SK-N-SH (cell line): Measurements from ENCODE around the gene LPP. TPM values are rescaled to one million over a fixed set of nuclear protein-coding genes. Genes with fewer than 3 reads are reported as not detected.

Experiments
- CTCF ChIA-PET: fragments of 300-600, 350-600 bp; formaldehyde crosslinking; extraction: SDS; loops from one replicate; lab custom pipeline; 2021; lab: Yijun Ruan, JAX
- POLR2A ChIA-PET: fragments of 350-600 bp; sonication (Branson Sonifier 250); formaldehyde crosslinking; extraction: SDS; loops from one replicate; lab custom pipeline; 2020; ENCODE audit warnings: antibody characterized with exemption, inconsistent platforms; lab: Yijun Ruan, JAX
- DNase-seq: peaks from one replicate; pipeline ENCODE4 v3.0.0; 2012
- H2AFZ ChIP-seq: fragments of 200-600 bp; sonication (generic); 2 replicates; pipeline ENCODE4 v1.8.1; 2016; ENCODE audit warnings: antibody characterized with exemption, mild to moderate bottlenecking, low read depth
- H3F3A ChIP-seq: fragments of 200-600 bp; sonication (generic); replicated peaks from 2 replicates; pipeline ENCODE3; 2016; ENCODE audit warnings: antibody characterized with exemption, mild to moderate bottlenecking; ENCODE audit not compliant: insufficient read depth
- H3K27ac ChIP-seq, 2 experiments: fragments of 200-500 bp in 1 of 2; fragments of 200-600 bp in 1 of 2; sonication (Bioruptor generic) in 1 of 2; sonication (generic), shearing (Covaris generic) in 1 of 2; 2 replicates each; pipeline versions ENCODE4 v1.5.1 to v1.6.1; 2014 to 2016; ENCODE audit warnings: low read depth in 2 of 2, inconsistent platforms in 1 of 2, low read length in 1 of 2, mild to moderate bottlenecking in 1 of 2, mixed read lengths in 1 of 2
- H3K27me3 ChIP-seq: fragments of 200-600 bp; sonication (generic), shearing (Covaris generic); 2 replicates; pipeline ENCODE4 v1.6.1; 2016; ENCODE audit warnings: mixed run types; ENCODE audit not compliant: insufficient read depth
- H3K36me3 ChIP-seq, 2 experiments: fragments of 200-500 bp in 1 of 2; fragments of 200-600 bp in 1 of 2; sonication (Bioruptor generic) in 1 of 2; sonication (generic) in 1 of 2; replicated peaks in 1 of 2; 2 replicates each; pipeline versions ENCODE3 to v1.5.1; 2014 to 2016; ENCODE audit warnings: low read length in 1 of 2, mild to moderate bottlenecking in 1 of 2; ENCODE audit not compliant: insufficient read depth in 2 of 2, control insufficient read depth in 1 of 2
- H3K4me1 ChIP-seq, 2 experiments: fragments of 200-500 bp in 1 of 2; fragments of 200-600 bp in 1 of 2; sonication (Bioruptor generic) in 1 of 2; sonication (generic), shearing (Covaris generic) in 1 of 2; 2 replicates each; pipeline versions ENCODE4 v1.5.1 to v1.6.1; 2014 to 2016; ENCODE audit warnings: low read depth in 1 of 2, low read length in 1 of 2, mixed run types in 1 of 2; ENCODE audit not compliant: insufficient read depth in 2 of 2, control insufficient read depth in 1 of 2
- H3K4me2 ChIP-seq: fragments of 200-600 bp; sonication (generic), shearing (Covaris generic); 2 replicates; pipeline ENCODE4 v1.6.1; 2017; ENCODE audit warnings: mixed run types
- H3K4me3 ChIP-seq, 2 experiments: fragments of 200-500 bp in 1 of 2; fragments of 200-600 bp in 1 of 2; sonication (Bioruptor generic) in 1 of 2; sonication (generic), shearing (Covaris generic) in 1 of 2; 2 replicates each; pipeline versions ENCODE4 v1.5.1 to v1.8.1; 2014 to 2016; ENCODE audit warnings: low read depth in 2 of 2, inconsistent platforms in 1 of 2, low read length in 1 of 2, mild to moderate bottlenecking in 1 of 2, mixed read lengths in 1 of 2, moderate library complexity in 1 of 2
- H3K79me2 ChIP-seq: fragments of 200-600 bp; sonication (generic); 2 replicates; pipeline ENCODE4 v1.8.1; 2017; ENCODE audit warnings: mild to moderate bottlenecking; ENCODE audit not compliant: insufficient read depth
- H3K9ac ChIP-seq: fragments of 200-600 bp; sonication (generic); 2 replicates; pipeline ENCODE4 v1.6.1; 2017; ENCODE audit warnings: mixed run types
- H3K9me2 ChIP-seq: fragments of 200-600 bp; sonication (generic); 2 replicates; pipeline ENCODE4 v1.6.1; 2017; ENCODE audit warnings: mixed run types
- H3K9me3 ChIP-seq: fragments of 200-600 bp; sonication (generic); 2 replicates; pipeline ENCODE4 v1.6.1; 2017; ENCODE audit warnings: mixed run types, mild to moderate bottlenecking, moderate library complexity
- H4K20me1 ChIP-seq: fragments of 200-600 bp; sonication (generic); 2 replicates; pipeline ENCODE4 v1.6.1; 2017; ENCODE audit warnings: mild to moderate bottlenecking, mixed run types; ENCODE audit not compliant: insufficient read depth
- EP300 ChIP-seq, 2 experiments: IDR thresholded peaks; 2 replicates each; pipeline versions ENCODE4 v1.4.0 to v1.6.1; 2012; ENCODE audit warnings: borderline replicate concordance in 1 of 2, low read depth in 1 of 2, low read length in 1 of 2
- FOXJ3 ChIP-seq: sonication (generic); formaldehyde crosslinking; IDR thresholded peaks from 2 replicates; pipeline ENCODE4 v1.5.1; 2020; ENCODE audit warnings: mild to moderate bottlenecking, missing genetic modification reagents
- FOXM1 ChIP-seq: IDR thresholded peaks from 2 replicates; pipeline ENCODE4 v1.4.0; 2012; ENCODE audit warnings: low read depth, mild to moderate bottlenecking
- JUND ChIP-seq: IDR thresholded peaks from 2 replicates; pipeline ENCODE4 v1.4.0; 2012
- MAX ChIP-seq: IDR thresholded peaks from 2 replicates; pipeline ENCODE4 v1.4.0; 2012; ENCODE audit warnings: low read depth
- MEF2A ChIP-seq: IDR thresholded peaks from 2 replicates; pipeline ENCODE4 v1.4.0; 2012; ENCODE audit warnings: low read depth, borderline replicate concordance
- NRF1 ChIP-seq: IDR thresholded peaks from 2 replicates; pipeline ENCODE4 v1.6.1; 2012; ENCODE audit warnings: low read depth, mild to moderate bottlenecking, low read length
- POLR2AphosphoS5 ChIP-seq: IDR thresholded peaks from 2 replicates; pipeline ENCODE4 v1.6.1; 2012; ENCODE audit warnings: low read depth, low read length
- RCOR1 ChIP-seq: fragments of 150-350 bp; IDR thresholded peaks from 2 replicates; pipeline ENCODE4 v1.6.1; 2017; ENCODE audit warnings: antibody characterized with exemption, low read length
- RXRA ChIP-seq: IDR thresholded peaks from 2 replicates; pipeline ENCODE4 v1.4.0; 2012; ENCODE audit warnings: low read depth, mild to moderate bottlenecking, borderline replicate concordance
- SMC3 ChIP-seq: IDR thresholded peaks from 2 replicates; pipeline ENCODE4 v1.6.1; 2012; ENCODE audit warnings: low read depth, low read length, improper control_type of control experiment
- TAF1 ChIP-seq: IDR thresholded peaks from 2 replicates; pipeline ENCODE4 v1.6.1; 2012; ENCODE audit warnings: low read depth, mild to moderate bottlenecking, low read length, moderate library complexity, borderline replicate concordance
- TEAD4 ChIP-seq: IDR thresholded peaks from 2 replicates; pipeline ENCODE4 v1.4.0; 2012; ENCODE audit warnings: mild to moderate bottlenecking, borderline replicate concordance; ENCODE audit not compliant: insufficient read depth
- USF2 ChIP-seq: fragments of 150-350 bp; IDR thresholded peaks from 2 replicates; pipeline ENCODE4 v1.6.1; 2017; ENCODE audit warnings: antibody characterized with exemption, low read length, low read depth, borderline replicate concordance
- YY1 ChIP-seq: IDR thresholded peaks from 2 replicates; pipeline ENCODE4 v1.4.0; 2012; ENCODE audit warnings: low read depth, mild to moderate bottlenecking
- WGBS: methylation state at CpG from one replicate; pipeline ENCODE4 v1.1.6; 2017; ENCODE audit warnings: low lambda C conversion rate; 5-methylcytosine and 5-hydroxymethylcytosine counted together
- polyA plus RNA-seq, 3 experiments: library from polyadenylated mRNA; depleted of rRNA; stranded (reverse); fragments of >200 nt; gene quantifications; 2 replicates each; pipeline ENCODE4 v1.2.3, GENCODE V29; 2012

LPP gene
- polyA plus RNA-seq, 1 of the 3 experiments (the other 2 are of a cell fraction): 6.6 TPM

GRCh38 chr3:188146219-188146618, 7.7 kb upstream of the LPP start:
- no peaks in the 10 kb centered on the region for H3K36me3 ChIP-seq
- no peak for DNase-seq
- no peaks in the 10 kb centered on the region for H3F3A ChIP-seq
- H3K9me2 ChIP-seq: no peaks in the 10 kb centered on the region
- CTCF ChIA-PET: no interaction called here
- POLR2A ChIA-PET: no interaction called here
- H4K20me1 ChIP-seq: no peaks in the 10 kb centered on the region
- no peak for TF ChIP-seq EP300 (IDR thresholded peaks at IDR 0.05; ENCODE audit: borderline replicate concordance in 1 of 2, low read depth in 1 of 2, low read length in 1 of 2)
- no peak for TF ChIP-seq RXRA
- no peak for TF ChIP-seq RCOR1
- TF ChIP-seq SMC3: no peak
- no peak for TF ChIP-seq MEF2A
- 28% methylated on average over 2 of the region's 2 CpGs for WGBS
- no peak overlapping the region for H3K27ac ChIP-seq
- H3K4me1 ChIP-seq: no peaks in the 10 kb centered on the region
- no peaks in the 10 kb centered on the region for H3K79me2 ChIP-seq
- no peak overlapping the region for H3K4me3 ChIP-seq
- H2AFZ ChIP-seq: no peak overlapping the region
- no peaks in the 10 kb centered on the region for H3K27me3 ChIP-seq
- no peak overlapping the region for H3K9ac ChIP-seq
- H3K4me2 ChIP-seq: no peak overlapping the region
- no peaks in the 10 kb centered on the region for H3K9me3 ChIP-seq

- peaks cover 8% of the 10 kb centered on the region; the same call in 1 of the 2 replicates for H3K79me2 ChIP-seq
- H3K9me3 ChIP-seq: no peaks in the 10 kb centered on the region
- H3K9ac ChIP-seq: no peak overlapping the region
- POLR2A ChIA-PET: no interaction called here
- no peak overlapping the region for H3K4me3 ChIP-seq
- H4K20me1 ChIP-seq: no peaks in the 10 kb centered on the region
- no peaks in the 10 kb centered on the region for H3K36me3 ChIP-seq
- H2AFZ ChIP-seq: no peak overlapping the region
- no peak for DNase-seq
- no peaks in the 10 kb centered on the region for H3K9me2 ChIP-seq
- no peak overlapping the region for H3K27ac ChIP-seq
- peaks cover 5% of the 10 kb centered on the region for H3F3A ChIP-seq
- no peaks in the 10 kb centered on the region for H3K27me3 ChIP-seq
- H3K4me1 ChIP-seq: peaks cover 0 to 9% of the 10 kb centered on the region in 2 experiments; a peak in 1 of 4 replicates
- WGBS: 51% methylated on average over 3 of the region's 3 CpGs
- no peak for TF ChIP-seq FOXM1
- no peak for TF ChIP-seq USF2
- TF ChIP-seq TAF1: no peak
- TF ChIP-seq MAX: no peak
- no peak for TF ChIP-seq EP300 (IDR thresholded peaks at IDR 0.05; ENCODE audit: borderline replicate concordance in 1 of 2, low read depth in 1 of 2, low read length in 1 of 2)
- no peak for TF ChIP-seq POLR2AphosphoS5
- no peak for TF ChIP-seq SMC3
- no peak for TF ChIP-seq TEAD4
- TF ChIP-seq FOXJ3 (CRISPR knock-in tag): no peak
- TF ChIP-seq JUND: no peak
- no peak for TF ChIP-seq RCOR1
- TF ChIP-seq YY1: no peak
- no peak for TF ChIP-seq NRF1
- no peak for TF ChIP-seq MEF2A
- no peak overlapping the region for H3K4me2 ChIP-seq
- CTCF ChIA-PET: no interaction called here
Observed at GRCh38 chr3:188147782-188148181, 6.2 kb upstream of the LPP start.
